ENCODE results near the gene CLHC1. TPM values are rescaled to one million over a fixed set of nuclear protein-coding genes. Genes with fewer than 3 reads are reported as not detected.

The CLHC1 gene
- total and polyA plus RNA-seq, 4 donors: 0.45 to 4.9 (median 2.6) TPM

GRCh38 chr2:55161295-55162210 lies 70.5 kb downstream of the CLHC1 start:
- WGBS: 85% methylated on average over 10 of the region's 10 CpGs
- H3K27ac ChIP-seq (ENCODE audit: low read depth in 1 of 2, low read length in 2 of 2): no peak overlapping the region
- no peaks in the 10 kb centered on the region for H3K27me3 ChIP-seq (ENCODE audit: control insufficient read depth in 4 of 4, insufficient read depth in 4 of 4, low read length in 3 of 4)
- peaks cover 0 to 11% (median 4%) of the 10 kb centered on the region in 4 donors for H3K4me1 ChIP-seq (ENCODE audit: control insufficient read depth in 4 of 4, insufficient read depth in 4 of 4, low read length in 3 of 4)
- no peak overlapping the region for H3K9ac ChIP-seq (ENCODE audit: low read depth in 1 of 2, low read length in 2 of 2)
- no peak for DNase-seq (ENCODE audit: low spot score)
- TF ChIP-seq RXRA (IDR thresholded peaks at IDR 0.05) (no peak), HNF4G (IDR thresholded peaks at IDR 0.05) (no peak), CTCF (IDR thresholded peaks at IDR 0.05; ENCODE audit: low read depth, low read length, missing input control) (no peak), REST (IDR thresholded peaks at IDR 0.05) (no peak), MAX (IDR thresholded peaks at IDR 0.05) (no peak), TAF1 (conservative IDR thresholded peaks at IDR 0.05) (no peak), FOXA1 (IDR thresholded peaks at IDR 0.05) (no peak), YY1 (IDR thresholded peaks at IDR 0.05) (no peak), FOXA2 (IDR thresholded peaks at IDR 0.05) (no peak), EGR1 (IDR thresholded peaks at IDR 0.05; ENCODE audit: low read depth in 2 of 2) (no peak), ATF3 (IDR thresholded peaks at IDR 0.05) (no peak), JUND (IDR thresholded peaks at IDR 0.05) (no peak), NR2F2 (IDR thresholded peaks at IDR 0.05) (no peak)
- no peaks in the 10 kb centered on the region for H3K36me3 ChIP-seq (ENCODE audit: control insufficient read depth in 4 of 4, insufficient read depth in 3 of 4, low read depth in 1 of 4, low read length in 3 of 4)
- no peaks in the 10 kb centered on the region for H3K9me3 ChIP-seq (ENCODE audit: control insufficient read depth in 4 of 4, low read length in 3 of 4)
- no peak overlapping the region for H3K4me3 ChIP-seq (ENCODE audit: low read depth in 1 of 3, low read length in 3 of 3)

GRCh38 chr2:55160422-55160821 lies 71.7 kb downstream of the CLHC1 start:
- no peak overlapping the region for H3K27ac ChIP-seq (ENCODE audit: low read depth in 1 of 2, low read length in 2 of 2)
- no peak for DNase-seq (ENCODE audit: low spot score)
- no peaks in the 10 kb centered on the region for H3K27me3 ChIP-seq (ENCODE audit: control insufficient read depth in 4 of 4, insufficient read depth in 4 of 4, low read length in 3 of 4)
- no peaks in the 10 kb centered on the region for H3K36me3 ChIP-seq (ENCODE audit: control insufficient read depth in 4 of 4, insufficient read depth in 3 of 4, low read depth in 1 of 4, low read length in 3 of 4)
- no peak overlapping the region for H3K4me3 ChIP-seq (ENCODE audit: low read depth in 1 of 3, low read length in 3 of 3)
- no peak overlapping the region for H3K9ac ChIP-seq (ENCODE audit: low read depth in 1 of 2, low read length in 2 of 2)
- no peak for TF ChIP-seq CTCF (IDR thresholded peaks at IDR 0.05; ENCODE audit: low read depth, low read length, missing input control)
- TF ChIP-seq RXRA (IDR thresholded peaks at IDR 0.05): no peak
- TF ChIP-seq FOXA2 (IDR thresholded peaks at IDR 0.05): no peak
- H3K9me3 ChIP-seq (ENCODE audit: control insufficient read depth in 4 of 4, low read length in 3 of 4): no peaks in the 10 kb centered on the region
- 87% methylated on average over 2 of the region's 2 CpGs for WGBS
- H3K4me1 ChIP-seq (ENCODE audit: control insufficient read depth in 4 of 4, insufficient read depth in 4 of 4, low read length in 3 of 4): peaks cover 0 to 11% (median 4%) of the 10 kb centered on the region in 4 donors
